Activated CD4-positive, alpha-beta T cell treated with anti-CD3 and anti-CD28 coated beads, Interleukin-2, amount 50 U/mL, for 1 hour (primary cell): ENCODE results near the gene SKIDA1.
A peak's percentile ranks its signal among the peaks of the same experiment; 100 is the strongest.

Experiments used
- DNase-seq: peaks from one replicate; pipeline ENCODE4 v3.0.0-alpha.2; 2020

Gene SKIDA1

GRCh38 chr10:21528236-21529031 is 3.0 kb upstream of the SKIDA1 start:
- no peak for DNase-seq

- DNase-seq: no peak
Measured at GRCh38 chr10:21527598-21528235, 2.2 kb upstream of the SKIDA1 start.

- peak; percentile 20 for DNase-seq
Measured at GRCh38 chr10:21526860-21527597, 1.5 kb upstream of the SKIDA1 start.

- DNase-seq: peak; percentile 57
Measured at GRCh38 chr10:21526188-21526859, 842 bp upstream of the SKIDA1 start.

- no peak for DNase-seq
Measured at GRCh38 chr10:21524526-21525366, 736 bp downstream of the SKIDA1 start.

GRCh38 chr10:21524131-21524525 is 1.4 kb downstream of the SKIDA1 start:
- no peak for DNase-seq

- DNase-seq: no peak
Measured at GRCh38 chr10:21523557-21524008, 1.9 kb downstream of the SKIDA1 start.

GRCh38 chr10:21522631-21523406 is 2.7 kb downstream of the SKIDA1 start:
- no peak for DNase-seq

- DNase-seq: no peak
Measured at GRCh38 chr10:21521751-21522533, 3.5 kb downstream of the SKIDA1 start.

- DNase-seq: no peak
Measured at GRCh38 chr10:21520949-21521348, 4.5 kb downstream of the SKIDA1 start.

GRCh38 chr10:21520509-21520908 is 5.0 kb downstream of the SKIDA1 start:
- DNase-seq: no peak

- no peak for DNase-seq
Measured at GRCh38 chr10:21519941-21520436, 5.5 kb downstream of the SKIDA1 start.

- DNase-seq: no peak
Measured at GRCh38 chr10:21519397-21519933, 6.0 kb downstream of the SKIDA1 start.

- no peak for DNase-seq
Measured at GRCh38 chr10:21518641-21519396, 6.7 kb downstream of the SKIDA1 start.

- DNase-seq: no peak
Measured at GRCh38 chr10:21518149-21518640, 7.3 kb downstream of the SKIDA1 start.

GRCh38 chr10:21517134-21518031 is 8.1 kb downstream of the SKIDA1 start:
- DNase-seq: no peak

GRCh38 chr10:21516242-21517131 is 9.0 kb downstream of the SKIDA1 start:
- DNase-seq: peak; percentile 51
